T-helper 1 cell (primary cell): ENCODE results near the gene EMILIN3.

ENCODE experiments used
- DNase-seq, 5 donors: peaks; one replicate each; pipeline ENCODE4 v3.0.0-alpha.2; 2012 to 2020

Gene EMILIN3

GRCh38 chr20:41344477-41344876 is 22.1 kb downstream of the EMILIN3 start:
- no peak for DNase-seq

GRCh38 chr20:41342474-41343464 is 23.8 kb downstream of the EMILIN3 start:
- DNase-seq, result no peak

GRCh38 chr20:41340327-41341055 is 26.1 kb downstream of the EMILIN3 start, which contains the start of gene LPIN3:
LPIN3 (plus strand) TSS chr20:41340821; CDS start chr20:41345804, 4,983 bp downstream.
- DNase-seq, result peak; percentile 32 to 52 (median 46)

- DNase-seq, result peak; percentile 67 to 81 (median 74)
Observed at GRCh38 chr20:41339957-41340326, 26.7 kb downstream of the EMILIN3 start.

- DNase-seq, result no peak
Observed at GRCh38 chr20:41336711-41337492, 29.7 kb downstream of the EMILIN3 start.

GRCh38 chr20:41335591-41335990 is 31.0 kb downstream of the EMILIN3 start:
- DNase-seq, result no peak

- no peak for DNase-seq
Observed at GRCh38 chr20:41334443-41335421, 31.9 kb downstream of the EMILIN3 start.

GRCh38 chr20:41334036-41334435 is 32.6 kb downstream of the EMILIN3 start:
- no peak for DNase-seq

- DNase-seq, result no peak
Observed at GRCh38 chr20:41331731-41332130, 34.9 kb downstream of the EMILIN3 start.

GRCh38 chr20:41330941-41331340 is 35.7 kb downstream of the EMILIN3 start:
- DNase-seq, result no peak

GRCh38 chr20:41330343-41330720 is 36.3 kb downstream of the EMILIN3 start:
- no peak for DNase-seq

GRCh38 chr20:41329435-41330342 is 36.9 kb downstream of the EMILIN3 start:
- DNase-seq, result peak in 3 of 5 donors; percentile 15 to 73 (median 24)

- no peak for DNase-seq
Observed at GRCh38 chr20:41327178-41327577, 39.4 kb downstream of the EMILIN3 start.

GRCh38 chr20:41320976-41321375 is 45.6 kb downstream of the EMILIN3 start:
- no peak for DNase-seq

- no peak for DNase-seq
Observed at GRCh38 chr20:41320441-41320840, 46.2 kb downstream of the EMILIN3 start.

GRCh38 chr20:41318271-41318649 is 48.4 kb downstream of the EMILIN3 start:
- no peak for DNase-seq

GRCh38 chr20:41317546-41318270 is 48.9 kb downstream of the EMILIN3 start, which contains the start of gene ZHX3:
ZHX3 (minus strand) TSS chr20:41317731; CDS start chr20:41204916, 112,815 bp downstream.
- peak; percentile 88 to 97 (median 96) for DNase-seq

- peak; percentile 60 to 70 (median 67) for DNase-seq
Observed at GRCh38 chr20:41316602-41317545, 49.7 kb downstream of the EMILIN3 start.
